ENCODE data around the gene CD40. TPM values are rescaled to one million over a fixed set of nuclear protein-coding genes. Genes with fewer than 3 reads are reported as not detected.

The CD40 gene
- polyA plus RNA-seq, 2 of the 4 experiments (the other 2 are of a cell fraction), result 4.9 to 5.2 TPM

DNA sequence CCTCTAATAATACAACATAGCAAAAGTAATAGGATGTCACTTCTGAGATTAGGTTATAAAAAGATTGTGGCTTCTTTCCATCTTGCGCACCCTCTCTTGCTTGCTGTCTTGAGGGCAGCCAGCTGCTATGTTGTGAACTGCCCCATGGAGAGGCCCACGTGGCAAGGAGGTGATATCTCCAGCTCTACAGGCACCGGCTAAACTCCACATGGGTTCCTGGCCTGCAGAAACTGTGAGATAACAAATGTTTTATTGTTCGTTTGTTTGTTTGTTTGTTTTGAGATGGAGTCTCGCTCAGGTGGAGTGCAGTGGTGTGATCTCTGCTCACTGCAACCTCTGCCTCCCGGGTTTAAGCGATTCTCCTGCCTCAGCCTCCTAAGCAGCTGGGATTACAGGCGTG lies 38.0 kb downstream of the CD40 start:
- ChIA-PET CTCF (interaction anchor here (0.8 to 2.5 kb wide), 7 partner anchors 11 to 193 kb away, joined by 3 to 8 read pairs (median 3); no protein-coding TSS in a partner anchor), POLR2A (no interaction called here)
- FAIRE-seq (no peak), DNase-seq (ENCODE audit: low read depth in 1 of 2, low spot score in 1 of 2) (no peak), ATAC-seq (no peak)
- no peak overlapping the region for H3K27ac ChIP-seq
- H3K4me2 ChIP-seq, result no peak overlapping the region
- no peaks in the 10 kb centered on the region for H3K9me3 ChIP-seq
- WGBS (ENCODE audit: missing lambda C conversion rate), result 33% methylated on average over 7 of the region's 8 CpGs
- no peaks in the 10 kb centered on the region for H3K4me1 ChIP-seq
- no peak for TF ChIP-seq NPAS2 (CRISPR knock-in tag; IDR thresholded peaks at IDR 0.05; ENCODE audit: borderline replicate concordance)
- TF ChIP-seq CHD4 (IDR thresholded peaks at IDR 0.05; ENCODE audit: borderline replicate concordance), result no peak
- TF ChIP-seq PHF8 (IDR thresholded peaks at IDR 0.05; ENCODE audit: borderline replicate concordance, low read depth), result no peak
- TF ChIP-seq ZSCAN20 (CRISPR knock-in tag; IDR thresholded peaks at IDR 0.05), result no peak
- TF ChIP-seq, protein P1, sequence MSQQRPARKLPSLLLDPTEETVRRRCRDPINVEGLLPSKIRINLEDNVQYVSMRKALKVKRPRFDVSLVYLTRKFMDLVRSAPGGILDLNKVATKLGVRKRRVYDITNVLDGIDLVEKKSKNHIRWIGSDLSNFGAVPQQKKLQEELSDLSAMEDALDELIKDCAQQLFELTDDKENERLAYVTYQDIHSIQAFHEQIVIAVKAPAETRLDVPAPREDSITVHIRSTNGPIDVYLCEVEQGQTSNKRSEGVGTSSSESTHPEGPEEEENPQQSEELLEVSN (IDR thresholded peaks at IDR 0.05; ENCODE audit: borderline replicate concordance, low read depth), result no peak
- TF ChIP-seq TP53 (CRISPR knock-in tag; IDR thresholded peaks at IDR 0.05), result no peak
- TF ChIP-seq CHD2 (IDR thresholded peaks at IDR 0.05; ENCODE audit: low read length, partially characterized antibody), result no peak
- TF ChIP-seq HOXA7 (CRISPR knock-in tag; IDR thresholded peaks at IDR 0.05), result no peak
- no peak for TF ChIP-seq ZFP36 (IDR thresholded peaks at IDR 0.05; ENCODE audit: borderline replicate concordance, partially characterized antibody)
- no peak for TF ChIP-seq FOSB (CRISPR knock-in tag; IDR thresholded peaks at IDR 0.05)
- TF ChIP-seq EHF (CRISPR knock-in tag; IDR thresholded peaks at IDR 0.05), result no peak
- TF ChIP-seq, protein P2, sequence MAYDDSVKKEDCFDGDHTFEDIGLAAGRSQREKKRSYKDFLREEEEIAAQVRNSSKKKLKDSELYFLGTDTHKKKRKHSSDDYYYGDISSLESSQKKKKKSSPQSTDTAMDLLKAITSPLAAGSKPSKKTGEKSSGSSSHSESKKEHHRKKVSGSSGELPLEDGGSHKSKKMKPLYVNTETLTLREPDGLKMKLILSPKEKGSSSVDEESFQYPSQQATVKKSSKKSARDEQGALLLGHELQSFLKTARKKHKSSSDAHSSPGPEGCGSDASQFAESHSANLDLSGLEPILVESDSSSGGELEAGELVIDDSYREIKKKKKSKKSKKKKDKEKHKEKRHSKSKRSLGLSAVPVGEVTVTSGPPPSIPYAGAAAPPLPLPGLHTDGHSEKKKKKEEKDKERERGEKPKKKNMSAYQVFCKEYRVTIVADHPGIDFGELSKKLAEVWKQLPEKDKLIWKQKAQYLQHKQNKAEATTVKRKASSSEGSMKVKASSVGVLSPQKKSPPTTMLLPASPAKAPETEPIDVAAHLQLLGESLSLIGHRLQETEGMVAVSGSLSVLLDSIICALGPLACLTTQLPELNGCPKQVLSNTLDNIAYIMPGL (CRISPR knock-in tag; IDR thresholded peaks at IDR 0.05; ENCODE audit: borderline replicate concordance), result no peak
- TF ChIP-seq, protein P3, sequence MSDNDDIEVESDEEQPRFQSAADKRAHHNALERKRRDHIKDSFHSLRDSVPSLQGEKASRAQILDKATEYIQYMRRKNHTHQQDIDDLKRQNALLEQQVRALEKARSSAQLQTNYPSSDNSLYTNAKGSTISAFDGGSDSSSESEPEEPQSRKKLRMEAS (IDR thresholded peaks at IDR 0.05), result no peak
- TF ChIP-seq ZNF302 (CRISPR knock-in tag; IDR thresholded peaks at IDR 0.05), result no peak
- TF ChIP-seq GATA3 (IDR thresholded peaks at IDR 0.05; ENCODE audit: borderline replicate concordance), result no peak
- no peak for TF ChIP-seq EHMT2 (IDR thresholded peaks at IDR 0.05; ENCODE audit: low read depth)
- no peak for TF ChIP-seq CBX2 (IDR thresholded peaks at IDR 0.05; ENCODE audit: borderline replicate concordance, low read depth)
- no peak overlapping the region for H3K4me3 ChIP-seq

DNA sequence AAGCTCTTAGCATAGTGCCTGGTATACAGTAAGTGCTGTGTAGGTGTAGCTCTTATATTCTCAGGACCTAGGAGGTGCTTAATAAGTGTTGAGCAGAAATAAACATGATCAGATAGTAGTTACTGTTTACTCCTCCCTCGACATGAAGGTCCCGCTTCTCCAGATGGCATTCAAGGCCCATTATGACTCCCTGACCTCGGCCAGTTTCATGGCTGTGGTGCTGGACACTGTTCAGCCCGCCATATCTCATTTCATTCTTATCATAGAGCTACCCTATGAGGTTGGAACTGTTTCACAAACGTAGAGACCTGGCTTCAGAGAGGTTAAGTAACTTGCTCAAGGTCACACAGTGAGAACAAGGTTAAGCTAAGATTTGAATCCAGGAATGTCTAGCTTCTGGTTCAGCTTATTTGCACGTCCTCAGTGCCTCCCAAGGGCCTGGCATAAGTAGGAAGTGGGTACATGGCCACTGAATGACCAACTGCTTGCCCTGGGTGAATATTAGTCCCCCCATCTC lies 39.0 kb downstream of the CD40 start:
- FAIRE-seq, result no peak

More for the DNA sequence above, 39.0 kb downstream of the CD40 start:
- DNase-seq (ENCODE audit: low read depth in 1 of 2, low spot score in 1 of 2) (no peak), ATAC-seq (no peak)
- ChIA-PET CTCF (interaction anchor here (0.7 to 3.9 kb wide), 10 partner anchors 9 to 281 kb away, joined by 3 to 13 read pairs (median 5); no protein-coding TSS in a partner anchor), POLR2A (no interaction called here)
- Histone ChIP-seq H3K9me3 (no peaks in the 10 kb centered on the region), H3K4me3 (no peak overlapping the region), H3K4me1 (no peaks in the 10 kb centered on the region), H3K27ac (no peak overlapping the region), H3K4me2 (no peak overlapping the region)
- TF ChIP-seq RFX5 (IDR thresholded peaks at IDR 0.05), result no peak
- no peak for TF ChIP-seq RARB (CRISPR knock-in tag; IDR thresholded peaks at IDR 0.05)
- TF ChIP-seq MYC (IDR thresholded peaks at IDR 0.05; ENCODE audit: borderline replicate concordance, low read length), result no peak
- no peak for TF ChIP-seq RAD21 (conservative IDR thresholded peaks at IDR 0.05 in 1 of 2, IDR thresholded peaks at IDR 0.05 in 1 of 2)
- TF ChIP-seq ZNF302 (CRISPR knock-in tag; IDR thresholded peaks at IDR 0.05), result no peak
- TF ChIP-seq ZC3H11A (IDR thresholded peaks at IDR 0.05), result no peak
- TF ChIP-seq KDM1A (IDR thresholded peaks at IDR 0.05; ENCODE audit: low read depth), result no peak
- TF ChIP-seq JUN (IDR thresholded peaks at IDR 0.05), result no peak
- TF ChIP-seq POLR2A (IDR thresholded peaks at IDR 0.05; ENCODE audit: low read length), result no peak
- TF ChIP-seq, protein P4, sequence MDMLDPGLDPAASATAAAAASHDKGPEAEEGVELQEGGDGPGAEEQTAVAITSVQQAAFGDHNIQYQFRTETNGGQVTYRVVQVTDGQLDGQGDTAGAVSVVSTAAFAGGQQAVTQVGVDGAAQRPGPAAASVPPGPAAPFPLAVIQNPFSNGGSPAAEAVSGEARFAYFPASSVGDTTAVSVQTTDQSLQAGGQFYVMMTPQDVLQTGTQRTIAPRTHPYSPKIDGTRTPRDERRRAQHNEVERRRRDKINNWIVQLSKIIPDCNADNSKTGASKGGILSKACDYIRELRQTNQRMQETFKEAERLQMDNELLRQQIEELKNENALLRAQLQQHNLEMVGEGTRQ (IDR thresholded peaks at IDR 0.05), result no peak
- TF ChIP-seq EP300 (IDR thresholded peaks at IDR 0.05), result no peak
- TF ChIP-seq POLR2AphosphoS2 (conservative IDR thresholded peaks at IDR 0.05; ENCODE audit: low read length), result no peak
- no peak for TF ChIP-seq MAZ (IDR thresholded peaks at IDR 0.05; ENCODE audit: borderline replicate concordance, low read depth, low read length)
- TF ChIP-seq CBX2 (IDR thresholded peaks at IDR 0.05; ENCODE audit: borderline replicate concordance, low read depth), result no peak
- no peak for TF ChIP-seq FOXS1 (CRISPR knock-in tag; IDR thresholded peaks at IDR 0.05)
- TF ChIP-seq, protein P5, sequence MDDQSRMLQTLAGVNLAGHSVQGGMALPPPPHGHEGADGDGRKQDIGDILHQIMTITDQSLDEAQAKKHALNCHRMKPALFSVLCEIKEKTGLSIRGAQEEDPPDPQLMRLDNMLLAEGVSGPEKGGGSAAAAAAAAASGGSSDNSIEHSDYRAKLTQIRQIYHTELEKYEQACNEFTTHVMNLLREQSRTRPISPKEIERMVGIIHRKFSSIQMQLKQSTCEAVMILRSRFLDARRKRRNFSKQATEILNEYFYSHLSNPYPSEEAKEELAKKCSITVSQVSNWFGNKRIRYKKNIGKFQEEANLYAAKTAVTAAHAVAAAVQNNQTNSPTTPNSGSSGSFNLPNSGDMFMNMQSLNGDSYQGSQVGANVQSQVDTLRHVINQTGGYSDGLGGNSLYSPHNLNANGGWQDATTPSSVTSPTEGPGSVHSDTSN (IDR thresholded peaks at IDR 0.05), result no peak
- 34% methylated on average over 6 of the region's 6 CpGs for WGBS (ENCODE audit: missing lambda C conversion rate)

Data from A549 (cell line).